ENCODE measurements around the gene CDNF. TPM values are rescaled to one million over a fixed set of nuclear protein-coding genes. Genes with fewer than 3 reads are reported as not detected.
"Not testable (repeated sequence)": the region's sequence is repeated elsewhere in the genome, so short reads cannot be mapped to it uniquely, and the experiment has no call there.

CDNF gene
- total and polyA plus RNA-seq, 3 donors from 2014 or later = 10.0 to 46.7 (median 14.1) TPM

DNA sequence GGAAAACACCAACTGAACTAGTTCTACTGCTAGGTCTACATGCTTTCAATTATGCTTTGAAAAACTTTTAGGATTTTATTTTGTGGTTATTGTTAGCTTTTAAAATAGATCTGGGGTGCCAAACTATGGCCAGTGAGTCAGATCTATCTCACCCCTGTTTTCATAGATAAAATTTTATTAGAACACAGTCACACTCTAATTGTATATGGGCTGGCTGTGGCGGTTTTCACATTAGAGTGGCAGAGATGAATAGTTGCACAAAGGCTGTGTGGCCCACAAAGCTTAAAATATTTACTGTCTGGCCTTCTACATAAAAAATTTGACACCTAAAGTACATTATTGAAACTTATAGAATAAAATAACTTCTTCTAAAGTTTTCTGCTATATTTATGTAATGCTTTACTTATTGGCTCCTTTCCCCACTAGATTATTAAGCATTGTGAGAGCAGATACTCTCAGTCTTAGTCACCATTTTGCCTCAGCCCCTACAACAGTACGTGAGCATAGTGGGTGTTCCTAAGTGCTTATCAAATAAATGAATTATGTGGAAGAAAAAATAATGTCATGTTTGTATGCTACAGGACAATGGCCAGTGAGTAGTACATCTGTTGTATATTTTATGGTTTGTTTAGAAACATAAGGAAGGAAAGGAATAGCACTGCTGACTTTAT lies 35.4 kb upstream of the CDNF start:
- TF ChIP-seq, protein P1, sequence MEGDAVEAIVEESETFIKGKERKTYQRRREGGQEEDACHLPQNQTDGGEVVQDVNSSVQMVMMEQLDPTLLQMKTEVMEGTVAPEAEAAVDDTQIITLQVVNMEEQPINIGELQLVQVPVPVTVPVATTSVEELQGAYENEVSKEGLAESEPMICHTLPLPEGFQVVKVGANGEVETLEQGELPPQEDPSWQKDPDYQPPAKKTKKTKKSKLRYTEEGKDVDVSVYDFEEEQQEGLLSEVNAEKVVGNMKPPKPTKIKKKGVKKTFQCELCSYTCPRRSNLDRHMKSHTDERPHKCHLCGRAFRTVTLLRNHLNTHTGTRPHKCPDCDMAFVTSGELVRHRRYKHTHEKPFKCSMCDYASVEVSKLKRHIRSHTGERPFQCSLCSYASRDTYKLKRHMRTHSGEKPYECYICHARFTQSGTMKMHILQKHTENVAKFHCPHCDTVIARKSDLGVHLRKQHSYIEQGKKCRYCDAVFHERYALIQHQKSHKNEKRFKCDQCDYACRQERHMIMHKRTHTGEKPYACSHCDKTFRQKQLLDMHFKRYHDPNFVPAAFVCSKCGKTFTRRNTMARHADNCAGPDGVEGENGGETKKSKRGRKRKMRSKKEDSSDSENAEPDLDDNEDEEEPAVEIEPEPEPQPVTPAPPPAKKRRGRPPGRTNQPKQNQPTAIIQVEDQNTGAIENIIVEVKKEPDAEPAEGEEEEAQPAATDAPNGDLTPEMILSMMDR (IDR thresholded peaks at IDR 0.05) = no peak
- no peaks in the 10 kb centered on the region for H3K9me3 ChIP-seq
- 75 to 86% methylated on average over 2 of the region's 2 CpGs for WGBS, 2 donors
- no peaks in the 10 kb centered on the region for H3K36me3 ChIP-seq (ENCODE audit: low read depth, missing control alignments)
- no peak overlapping the region for H3K4me3 ChIP-seq
- no peaks in the 10 kb centered on the region for H3K27me3 ChIP-seq
- intact Hi-C loops (cut with DNase I; ENCODE audit: low total_unique reads) = no loop called here
- no peaks in the 10 kb centered on the region for H3K4me1 ChIP-seq
- no peak for DNase-seq
- no peak overlapping the region for H3K27ac ChIP-seq

- H3K4me1 ChIP-seq; DNase-seq; H3K9me3 ChIP-seq; H3K27ac ChIP-seq; H3K4me3 ChIP-seq; intact Hi-C loops (cut with DNase I; ENCODE audit: low total_unique reads); H3K36me3 ChIP-seq (ENCODE audit: low read depth, missing control alignments); H3K27me3 ChIP-seq: not testable (repeated sequence)
- 92 to 100% methylated on average over 3 of the region's 3 CpGs for WGBS, 2 donors
Measured at GRCh38 chr10:14864871-14865270, 27.0 kb upstream of the CDNF start.

DNA sequence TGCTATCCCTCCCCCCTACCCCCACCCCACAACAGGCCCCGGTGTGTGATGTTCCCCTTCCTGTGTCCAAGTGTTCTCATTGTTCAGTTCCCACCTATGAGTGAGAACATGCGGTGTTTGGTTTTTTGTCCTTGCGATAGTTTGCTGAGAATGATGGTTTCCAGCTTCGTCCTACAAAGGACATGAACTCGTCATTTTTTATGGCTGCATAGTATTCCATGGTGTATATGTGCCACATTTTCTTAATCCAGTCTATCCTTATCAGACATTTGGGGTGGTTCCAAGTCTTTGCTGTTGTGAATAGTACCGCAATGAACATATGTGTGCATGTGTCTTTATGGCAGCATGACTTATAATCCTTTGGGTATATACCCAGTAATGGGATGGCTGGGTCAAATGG lies 26.6 kb upstream of the CDNF start:
- H3K9me3 ChIP-seq; H3K27me3 ChIP-seq; intact Hi-C loops (cut with DNase I; ENCODE audit: low total_unique reads); H3K36me3 ChIP-seq (ENCODE audit: low read depth, missing control alignments); DNase-seq; H3K4me3 ChIP-seq; H3K27ac ChIP-seq; H3K4me1 ChIP-seq: not testable (repeated sequence)
- WGBS, 2 donors = 94 to 96% methylated on average over 6 of the region's 6 CpGs

DNA sequence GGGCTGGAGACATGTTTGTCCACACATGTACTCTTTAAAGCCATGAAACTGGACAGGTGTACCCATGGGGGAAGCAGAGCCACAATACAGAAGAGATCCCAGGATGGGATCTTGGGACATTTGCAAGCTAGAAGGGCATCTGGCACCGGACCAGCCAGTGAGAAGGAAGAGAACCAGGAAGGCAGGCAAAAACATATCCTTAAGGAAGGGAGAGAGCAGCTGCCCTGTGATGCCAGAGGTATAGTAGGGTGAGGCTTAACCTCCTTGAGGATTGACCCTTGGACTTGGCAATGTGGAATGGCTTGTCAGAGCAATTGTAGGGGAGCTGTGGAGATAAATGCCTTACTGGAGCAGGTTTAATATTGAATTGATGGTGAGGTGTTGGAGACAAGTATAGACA lies 23.0 kb upstream of the CDNF start:
- TF ChIP-seq, protein P1 (IDR thresholded peaks at IDR 0.05) = no peak
- no peak for TF ChIP-seq POLR2A (IDR thresholded peaks at IDR 0.05)
- H3K4me1 ChIP-seq = no peaks in the 10 kb centered on the region
- H3K27me3 ChIP-seq = no peaks in the 10 kb centered on the region
- H3K9me3 ChIP-seq = no peaks in the 10 kb centered on the region
- no peak overlapping the region for H3K4me3 ChIP-seq
- H3K36me3 ChIP-seq (ENCODE audit: low read depth, missing control alignments) = no peaks in the 10 kb centered on the region
- DNase-seq = no peak
- intact Hi-C loops (cut with DNase I; ENCODE audit: low total_unique reads) = no loop called here
- 97 to 100% methylated on average over 1 of the region's 1 CpG for WGBS, 2 donors
- H3K27ac ChIP-seq = no peak overlapping the region

DNA sequence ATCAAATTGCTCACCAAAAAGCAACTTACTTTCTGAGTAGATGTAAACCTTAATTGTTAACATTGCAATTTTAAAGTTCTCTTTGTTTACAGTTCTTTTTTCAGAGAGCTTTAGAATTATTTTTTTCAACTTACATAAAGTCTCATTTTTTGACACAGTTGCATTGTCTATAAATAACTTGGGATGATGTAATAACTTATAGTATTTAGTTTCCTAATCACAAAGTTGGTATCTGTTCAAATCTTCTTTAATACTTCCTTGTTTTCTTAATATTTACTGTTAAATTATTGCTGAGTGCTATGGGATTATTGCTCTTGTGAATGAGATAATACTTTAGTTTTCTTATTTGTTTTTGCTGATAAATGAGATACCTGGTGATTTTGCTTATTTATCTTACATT lies 21.9 kb upstream of the CDNF start:
- no peak for TF ChIP-seq POLR2A (IDR thresholded peaks at IDR 0.05)
- TF ChIP-seq, protein P1 (IDR thresholded peaks at IDR 0.05) = no peak
- no peaks in the 10 kb centered on the region for H3K36me3 ChIP-seq (ENCODE audit: low read depth, missing control alignments)
- no peak for DNase-seq

DNA sequence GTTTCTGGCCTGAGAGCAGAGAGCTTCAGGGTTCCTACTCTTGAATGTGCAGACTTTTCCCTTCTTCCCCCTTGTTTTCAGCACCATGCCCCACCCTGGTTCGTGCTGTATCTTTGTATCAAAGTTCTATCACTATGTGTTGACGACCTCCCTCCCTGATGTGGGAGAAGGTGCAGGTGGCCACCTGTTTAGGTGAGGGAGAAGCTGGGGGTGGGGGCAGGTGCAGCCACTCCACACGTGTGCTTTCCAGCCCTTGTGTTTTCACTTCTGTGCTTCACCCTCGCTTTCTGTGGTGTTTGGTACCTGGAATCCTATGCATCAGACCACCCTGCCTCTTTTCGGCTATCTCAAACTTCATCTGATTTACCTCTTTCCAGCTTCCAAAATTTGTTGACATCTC lies 21.2 kb upstream of the CDNF start:
- 90 to 93% methylated on average over 4 to 5 of the region's 5 CpGs for WGBS, 2 donors
- intact Hi-C loops (cut with DNase I; ENCODE audit: low total_unique reads) = no loop called here
- Histone ChIP-seq H3K27ac (no peak overlapping the region), H3K4me1 (no peaks in the 10 kb centered on the region), H3K4me3 (no peak overlapping the region), H3K36me3 (ENCODE audit: low read depth, missing control alignments) (no peaks in the 10 kb centered on the region), H3K27me3 (no peaks in the 10 kb centered on the region), H3K9me3 (no peaks in the 10 kb centered on the region)
- no peak for DNase-seq
- TF ChIP-seq, protein P1 (IDR thresholded peaks at IDR 0.05) = no peak
- TF ChIP-seq POLR2A (IDR thresholded peaks at IDR 0.05) = no peak

More for the DNA sequence above, 21.9 kb upstream of the CDNF start:
- no peak overlapping the region for H3K4me3 ChIP-seq
- intact Hi-C loops (cut with DNase I; ENCODE audit: low total_unique reads) = no loop called here
- H3K4me1 ChIP-seq = no peaks in the 10 kb centered on the region
- no peaks in the 10 kb centered on the region for H3K27me3 ChIP-seq
- H3K27ac ChIP-seq = no peak overlapping the region
- no peaks in the 10 kb centered on the region for H3K9me3 ChIP-seq
